Measurements from ENCODE around the gene BCAS4. TPM values are rescaled to one million over a fixed set of nuclear protein-coding genes. Genes with fewer than 3 reads are reported as not detected.
"Not testable (repeated sequence)": the region's sequence is repeated elsewhere in the genome, so short reads cannot be mapped to it uniquely, and the experiment has no call there.

The BCAS4 gene
- total RNA-seq, 1 experiment from 2014 or later: 13.5 TPM

DNA sequence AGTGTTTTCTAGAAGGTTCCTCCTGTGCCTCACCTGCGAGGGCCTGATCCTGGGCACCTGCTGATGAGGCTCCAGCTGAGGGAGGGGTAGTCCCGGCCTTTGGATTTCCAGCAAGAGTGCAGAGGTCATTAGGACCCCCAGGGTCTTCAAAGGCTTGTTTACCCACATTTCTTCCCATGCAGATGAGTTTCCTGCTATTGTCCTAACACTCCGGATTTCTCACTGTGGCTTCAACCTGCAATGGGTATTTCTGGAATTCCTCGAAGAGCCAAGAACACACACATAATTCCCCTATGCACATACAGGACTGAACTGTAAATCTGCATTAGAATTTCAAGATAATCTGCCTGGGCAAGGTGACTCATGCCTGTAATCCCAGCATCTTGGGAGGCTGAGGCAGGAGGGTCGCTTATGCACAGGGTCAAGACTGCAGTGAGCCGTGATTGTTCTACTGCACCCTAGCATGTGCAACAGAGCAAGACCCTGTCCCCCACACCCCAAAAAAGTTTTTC, 82.4 kb downstream of the BCAS4 start:
- intact Hi-C loops (cut with micrococcal nuclease; ENCODE audit: unreplicated experiment): no loop called here

DNA sequence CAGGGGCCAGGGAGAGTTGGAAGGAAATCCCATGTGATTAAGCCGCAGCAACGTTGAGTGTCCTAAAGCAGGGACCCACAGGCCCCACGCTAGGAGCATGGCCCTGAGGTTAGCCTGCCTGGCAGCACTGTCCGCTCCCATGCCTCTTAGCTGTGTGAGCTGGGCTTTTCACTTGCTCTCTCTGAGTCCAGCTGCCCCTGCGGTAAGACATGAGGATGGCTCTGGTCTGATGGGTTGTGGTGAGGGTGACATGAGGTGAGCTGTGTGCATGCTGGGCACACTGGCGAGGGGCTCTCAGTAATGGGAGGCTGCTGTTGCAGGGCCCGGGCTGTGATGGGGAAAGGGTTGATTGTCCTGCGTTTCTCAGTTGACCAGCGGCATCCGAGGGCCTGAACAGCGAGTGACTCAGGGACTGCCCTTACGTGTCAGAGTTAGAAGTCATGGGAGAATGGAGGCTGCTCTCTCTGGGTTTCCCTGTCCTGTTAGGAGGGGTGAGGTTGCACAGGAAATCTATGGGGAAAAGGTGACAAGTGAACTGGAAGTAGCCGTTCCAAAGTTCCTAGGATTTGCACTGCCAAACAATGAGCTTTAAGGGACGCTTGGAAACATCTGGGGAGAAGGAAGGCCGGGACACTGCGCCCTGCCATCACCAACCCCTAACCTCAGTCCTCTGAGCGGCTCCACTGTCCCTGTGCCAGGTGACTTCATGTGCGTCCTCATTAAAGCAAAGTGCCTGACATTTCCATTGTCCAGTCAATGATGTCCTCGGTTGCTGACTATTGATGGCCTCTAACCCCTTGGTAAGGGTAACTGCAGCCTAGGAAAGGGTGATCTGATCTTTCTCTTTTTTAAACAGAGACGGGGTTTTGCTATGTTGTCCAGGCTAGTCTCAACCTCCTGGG, 85.0 kb downstream of the BCAS4 start:
- CTCF ChIA-PET: interaction anchor here (0.7 kb wide), 1 partner anchor 154 kb away, joined by 4 read pairs; no protein-coding TSS in a partner anchor
- TF ChIP-seq, protein P1, sequence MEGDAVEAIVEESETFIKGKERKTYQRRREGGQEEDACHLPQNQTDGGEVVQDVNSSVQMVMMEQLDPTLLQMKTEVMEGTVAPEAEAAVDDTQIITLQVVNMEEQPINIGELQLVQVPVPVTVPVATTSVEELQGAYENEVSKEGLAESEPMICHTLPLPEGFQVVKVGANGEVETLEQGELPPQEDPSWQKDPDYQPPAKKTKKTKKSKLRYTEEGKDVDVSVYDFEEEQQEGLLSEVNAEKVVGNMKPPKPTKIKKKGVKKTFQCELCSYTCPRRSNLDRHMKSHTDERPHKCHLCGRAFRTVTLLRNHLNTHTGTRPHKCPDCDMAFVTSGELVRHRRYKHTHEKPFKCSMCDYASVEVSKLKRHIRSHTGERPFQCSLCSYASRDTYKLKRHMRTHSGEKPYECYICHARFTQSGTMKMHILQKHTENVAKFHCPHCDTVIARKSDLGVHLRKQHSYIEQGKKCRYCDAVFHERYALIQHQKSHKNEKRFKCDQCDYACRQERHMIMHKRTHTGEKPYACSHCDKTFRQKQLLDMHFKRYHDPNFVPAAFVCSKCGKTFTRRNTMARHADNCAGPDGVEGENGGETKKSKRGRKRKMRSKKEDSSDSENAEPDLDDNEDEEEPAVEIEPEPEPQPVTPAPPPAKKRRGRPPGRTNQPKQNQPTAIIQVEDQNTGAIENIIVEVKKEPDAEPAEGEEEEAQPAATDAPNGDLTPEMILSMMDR (IDR thresholded peaks at IDR 0.05; ENCODE audit: unreplicated experiment): no peak
- Mint-ChIP-seq H3K27me3 (ENCODE audit: unreplicated experiment) (no peaks in the 10 kb centered on the region), H3K27ac (ENCODE audit: unreplicated experiment) (no peak overlapping the region), H3K4me3 (ENCODE audit: low read depth, unreplicated experiment) (no peak overlapping the region), H3K4me1 (ENCODE audit: low read depth, unreplicated experiment) (no peaks in the 10 kb centered on the region), H3K9me3 (ENCODE audit: low read depth, unreplicated experiment) (no peaks in the 10 kb centered on the region), H3K36me3 (ENCODE audit: insufficient read depth, unreplicated experiment) (peaks cover 5% of the 10 kb centered on the region)
- intact Hi-C loops (cut with micrococcal nuclease; ENCODE audit: unreplicated experiment): no loop called here
- DNase-seq: no peak
- no TSS peak for BruUV-seq (replicated peaks)

More for the DNA sequence above, 82.4 kb downstream of the BCAS4 start:
- H3K27ac Mint-ChIP-seq (ENCODE audit: unreplicated experiment): no peak overlapping the region
- no peak overlapping the region for H3K4me3 Mint-ChIP-seq (ENCODE audit: low read depth, unreplicated experiment)
- no peak for DNase-seq
- H3K27me3 Mint-ChIP-seq (ENCODE audit: unreplicated experiment): no peaks in the 10 kb centered on the region
- peaks cover 5% of the 10 kb centered on the region for H3K36me3 Mint-ChIP-seq (ENCODE audit: insufficient read depth, unreplicated experiment)
- no peaks in the 10 kb centered on the region for H3K4me1 Mint-ChIP-seq (ENCODE audit: low read depth, unreplicated experiment)
- CTCF ChIA-PET: no interaction called here
- BruUV-seq (replicated peaks): no TSS peak
- no peaks in the 10 kb centered on the region for H3K9me3 Mint-ChIP-seq (ENCODE audit: low read depth, unreplicated experiment)
- TF ChIP-seq, protein P1 (IDR thresholded peaks at IDR 0.05; ENCODE audit: unreplicated experiment): no peak

DNA sequence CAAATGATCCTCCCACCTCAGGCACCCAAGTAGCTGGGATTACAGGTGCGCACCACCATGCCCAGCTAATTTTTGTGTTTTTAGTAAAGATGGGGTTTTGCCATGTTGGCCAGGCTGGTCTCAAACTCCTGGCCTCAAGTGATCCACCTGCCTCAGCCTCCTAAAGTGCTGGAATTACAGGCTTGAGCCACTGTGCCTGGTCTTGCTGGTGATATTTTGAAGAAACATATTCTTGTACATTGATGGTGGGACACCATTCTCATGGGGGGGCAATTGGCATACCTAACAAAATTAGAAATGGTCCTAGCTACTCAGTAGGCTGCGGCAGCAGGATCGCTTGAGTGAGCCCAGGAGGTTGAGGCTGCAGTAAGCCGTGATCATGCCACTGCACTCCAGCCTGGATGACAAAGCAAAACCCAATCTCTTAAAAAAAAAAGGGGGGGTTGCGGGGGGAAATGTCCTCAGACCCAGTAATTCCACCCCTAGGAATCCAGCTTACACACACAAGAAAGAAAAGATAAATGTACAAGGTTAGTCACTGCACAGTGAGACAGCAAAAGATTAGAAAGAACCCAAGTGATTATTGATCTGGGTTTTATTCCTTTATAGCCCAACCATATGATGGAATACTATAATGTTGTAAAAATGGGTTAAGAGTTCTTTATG, 87.0 kb downstream of the BCAS4 start:
- H3K27ac Mint-ChIP-seq (ENCODE audit: unreplicated experiment); H3K4me3 Mint-ChIP-seq (ENCODE audit: low read depth, unreplicated experiment); BruUV-seq (replicated peaks); H3K27me3 Mint-ChIP-seq (ENCODE audit: unreplicated experiment); H3K4me1 Mint-ChIP-seq (ENCODE audit: low read depth, unreplicated experiment); H3K9me3 Mint-ChIP-seq (ENCODE audit: low read depth, unreplicated experiment); intact Hi-C loops (cut with micrococcal nuclease; ENCODE audit: unreplicated experiment); DNase-seq: not testable (repeated sequence)
- CTCF ChIA-PET: interaction anchor here (0.6 kb wide), 1 partner anchor 547 kb away, joined by 3 read pairs; no protein-coding TSS in a partner anchor
- peaks cover 14% of the 10 kb centered on the region for H3K36me3 Mint-ChIP-seq (ENCODE audit: insufficient read depth, unreplicated experiment)

DNA sequence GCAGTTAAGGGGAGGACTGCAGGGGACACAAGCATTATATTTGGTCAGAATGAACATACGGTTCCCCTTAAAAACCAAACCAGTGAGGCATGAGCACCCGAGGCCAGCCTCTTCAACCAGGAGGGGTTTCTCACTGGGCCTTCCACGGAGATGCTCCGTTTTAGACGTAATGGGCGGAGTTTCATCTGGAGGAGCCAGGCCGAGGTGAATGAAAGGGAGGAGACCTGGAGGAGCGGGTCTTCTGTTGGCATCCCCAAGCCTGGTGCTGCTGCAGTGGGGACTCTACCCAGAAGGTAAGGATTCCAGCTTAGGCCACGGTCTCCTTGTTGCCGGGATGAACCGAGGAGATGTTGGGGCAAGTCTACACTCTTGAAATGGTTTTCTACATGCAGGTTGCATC, 89.0 kb downstream of the BCAS4 start:
- no TSS peak for BruUV-seq (replicated peaks)

More for the DNA sequence above, 89.0 kb downstream of the BCAS4 start:
- Mint-ChIP-seq H3K9me3 (ENCODE audit: low read depth, unreplicated experiment) (no peaks in the 10 kb centered on the region), H3K27me3 (ENCODE audit: unreplicated experiment) (no peaks in the 10 kb centered on the region), H3K36me3 (ENCODE audit: insufficient read depth, unreplicated experiment) (peaks cover 19% of the 10 kb centered on the region), H3K4me1 (ENCODE audit: low read depth, unreplicated experiment) (no peaks in the 10 kb centered on the region), H3K27ac (ENCODE audit: unreplicated experiment) (no peak overlapping the region), H3K4me3 (ENCODE audit: low read depth, unreplicated experiment) (no peak overlapping the region)
- DNase-seq: no peak
- TF ChIP-seq, protein P1 (IDR thresholded peaks at IDR 0.05; ENCODE audit: unreplicated experiment): no peak
- CTCF ChIA-PET: no interaction called here
- intact Hi-C loops (cut with micrococcal nuclease; ENCODE audit: unreplicated experiment): no loop called here

Measured in Calu3 (cell line).